NCI-H128 (cell line): ENCODE results near the gene ICAM2.
"Not testable (repeated sequence)": the region's sequence is repeated elsewhere in the genome, so short reads cannot be mapped to it uniquely, and the experiment has no call there.

ENCODE experiments used
- DNase-seq: peaks from one replicate; lab custom pipeline; 2025; ENCODE audit not compliant: unreplicated experiment; lab: John Stamatoyannopoulos, UW

ICAM2 gene

GRCh38 chr17:63998050-63998720, 22.2 kb downstream of the ICAM2 start, which contains the start of gene PRR29:
PRR29 (plus strand) TSS chr17:63998351; CDS start chr17:63998365, 14 bp downstream.
- DNase-seq, result peak; percentile 41

GRCh38 chr17:63997341-63998048, 22.9 kb downstream of the ICAM2 start:
- no peak for DNase-seq

GRCh38 chr17:63996430-63997182, 23.8 kb downstream of the ICAM2 start:
- no peak for DNase-seq

GRCh38 chr17:63995626-63996025, 24.8 kb downstream of the ICAM2 start:
- DNase-seq, result no peak

- DNase-seq, result no peak
Observed at GRCh38 chr17:63993368-63993985, 27.0 kb downstream of the ICAM2 start.

GRCh38 chr17:63991611-63992010, 28.8 kb downstream of the ICAM2 start:
- DNase-seq, result no peak

GRCh38 chr17:63989622-63990345, 30.6 kb downstream of the ICAM2 start:
- no peak for DNase-seq

GRCh38 chr17:63988741-63989621, 31.5 kb downstream of the ICAM2 start:
- no peak for DNase-seq

GRCh38 chr17:63988127-63988478, 32.3 kb downstream of the ICAM2 start:
- no peak for DNase-seq

GRCh38 chr17:63987221-63988126, 33.0 kb downstream of the ICAM2 start:
- DNase-seq, result no peak

- DNase-seq, result no peak
Observed at GRCh38 chr17:63986821-63987220, 33.6 kb downstream of the ICAM2 start.

GRCh38 chr17:63985387-63986140, 34.9 kb downstream of the ICAM2 start:
- DNase-seq, result no peak

GRCh38 chr17:63984651-63985386, 35.6 kb downstream of the ICAM2 start:
- no peak for DNase-seq

GRCh38 chr17:63984236-63984635, 36.2 kb downstream of the ICAM2 start:
- no peak for DNase-seq

GRCh38 chr17:63983320-63983719, 37.1 kb downstream of the ICAM2 start:
- DNase-seq, result no peak

GRCh38 chr17:63982641-63983040, 37.8 kb downstream of the ICAM2 start:
- DNase-seq, result not testable (repeated sequence)
